ENCODE measurements around the gene CFAP73. TPM values are rescaled to one million over a fixed set of nuclear protein-coding genes. Genes with fewer than 3 reads are reported as not detected.
A peak's percentile ranks its signal among the peaks of the same experiment; 100 is the strongest.
"Not testable (repeated sequence)": the region's sequence is repeated elsewhere in the genome, so short reads cannot be mapped to it uniquely, and the experiment has no call there.

The CFAP73 gene
- polyA plus RNA-seq, 2 donors = 0.35 to 0.73 TPM

DNA sequence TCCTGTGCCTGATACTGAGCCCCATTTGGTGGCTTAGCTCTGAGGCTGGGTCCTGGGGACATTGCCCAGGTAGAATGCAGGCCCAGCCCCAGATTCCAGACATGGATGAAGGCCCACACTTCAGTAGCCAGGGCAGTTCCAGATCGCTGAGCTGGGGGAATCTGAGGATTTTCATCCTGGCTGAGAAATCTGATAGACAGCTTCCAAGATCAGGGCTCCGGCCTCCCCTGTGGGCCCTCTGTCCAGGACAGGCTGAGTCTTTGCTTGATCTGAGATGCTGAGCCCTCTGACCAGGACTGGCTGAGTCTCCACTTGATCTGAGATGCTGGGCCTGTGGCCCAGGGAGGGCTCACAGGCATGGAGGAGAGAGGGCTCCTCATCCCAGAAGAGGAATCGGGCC, 10.7 kb upstream of the CFAP73 start:
- 78 to 80% methylated on average over 3 of the region's 3 CpGs for WGBS, 2 donors

DNA sequence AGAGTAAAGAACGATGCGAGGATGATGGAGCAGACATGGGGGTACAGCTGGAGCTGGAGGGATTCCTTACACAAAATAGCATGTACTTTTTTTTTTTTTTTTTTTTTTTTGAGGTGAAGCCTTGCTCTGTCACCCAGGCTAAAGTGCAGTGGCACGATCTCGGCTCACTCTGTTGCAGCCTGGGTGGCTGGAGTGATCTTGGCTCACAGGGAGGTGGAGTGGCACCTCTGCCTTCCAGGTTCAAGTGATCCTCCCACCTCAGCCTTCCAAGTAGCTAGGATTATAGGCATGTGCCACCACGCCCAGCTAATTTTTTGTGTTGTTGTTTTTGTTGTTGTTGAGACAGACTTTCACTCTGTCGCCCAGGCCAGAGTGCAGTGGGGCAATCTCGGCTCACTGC, 8.8 kb upstream of the CFAP73 start:
- H3K4me1 ChIP-seq (ENCODE audit: control insufficient read depth in 2 of 2, insufficient read depth in 2 of 2, low read length in 1 of 2) = peaks cover 0 to 7% of the 10 kb centered on the region in 2 donors
- no peak overlapping the region for H3K27ac ChIP-seq (ENCODE audit: low read depth in 2 of 2, low read length in 1 of 2)
- H3K27me3 ChIP-seq (ENCODE audit: control insufficient read depth in 1 of 2, insufficient read depth in 2 of 2, low read length in 2 of 2) = no peaks in the 10 kb centered on the region
- H3K4me3 ChIP-seq (ENCODE audit: low read depth in 1 of 2, low read length in 2 of 2) = no peak overlapping the region
- H3K9me3 ChIP-seq (ENCODE audit: control insufficient read depth in 2 of 2, insufficient read depth in 1 of 2, low read depth in 1 of 2, low read length in 1 of 2) = no peaks in the 10 kb centered on the region
- 71 to 82% methylated on average over 7 of the region's 7 CpGs for WGBS, 2 donors
- H3K36me3 ChIP-seq (ENCODE audit: control insufficient read depth in 2 of 2, insufficient read depth in 2 of 2, low read length in 1 of 2) = no peaks in the 10 kb centered on the region

More for the DNA sequence above, 10.7 kb upstream of the CFAP73 start:
- Histone ChIP-seq H3K4me3 (ENCODE audit: low read depth in 1 of 2, low read length in 2 of 2) (no peak overlapping the region), H3K4me1 (ENCODE audit: control insufficient read depth in 2 of 2, insufficient read depth in 2 of 2, low read length in 1 of 2) (peaks cover 0 to 7% of the 10 kb centered on the region in 2 donors), H3K36me3 (ENCODE audit: control insufficient read depth in 2 of 2, insufficient read depth in 2 of 2, low read length in 1 of 2) (no peaks in the 10 kb centered on the region), H3K9me3 (ENCODE audit: control insufficient read depth in 2 of 2, insufficient read depth in 1 of 2, low read depth in 1 of 2, low read length in 1 of 2) (no peaks in the 10 kb centered on the region), H3K27me3 (ENCODE audit: control insufficient read depth in 1 of 2, insufficient read depth in 2 of 2, low read length in 2 of 2) (no peaks in the 10 kb centered on the region), H3K27ac (ENCODE audit: low read depth in 2 of 2, low read length in 1 of 2) (peak overlapping the region in 1 of 2 donors; percentile 25)

DNA sequence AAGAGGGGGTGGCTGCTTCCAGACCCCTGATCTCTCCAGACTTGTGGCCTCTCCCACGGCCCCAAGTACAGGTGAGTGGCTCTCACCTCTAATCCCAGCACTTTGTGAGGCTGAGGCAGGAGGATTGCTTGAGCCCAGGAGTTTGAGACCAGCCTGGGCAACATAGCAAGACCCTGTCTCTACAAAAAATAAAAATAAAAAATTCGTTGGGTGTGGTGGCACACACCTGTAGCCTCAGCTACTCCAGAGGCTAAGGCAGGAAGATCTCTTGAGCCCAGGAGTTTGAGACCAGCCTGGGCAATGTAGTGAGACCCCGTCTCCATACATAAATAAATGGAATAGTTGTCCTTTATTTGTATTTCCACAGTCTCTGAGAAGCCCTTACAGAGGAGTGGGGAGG, 7.8 kb upstream of the CFAP73 start:
- 74 to 83% methylated on average over 3 of the region's 3 CpGs for WGBS, 2 donors
- not testable (repeated sequence) for H3K4me1 ChIP-seq (ENCODE audit: control insufficient read depth in 2 of 2, insufficient read depth in 2 of 2, low read length in 1 of 2); H3K36me3 ChIP-seq (ENCODE audit: control insufficient read depth in 2 of 2, insufficient read depth in 2 of 2, low read length in 1 of 2); H3K9me3 ChIP-seq (ENCODE audit: control insufficient read depth in 2 of 2, insufficient read depth in 1 of 2, low read depth in 1 of 2, low read length in 1 of 2); H3K4me3 ChIP-seq (ENCODE audit: low read depth in 1 of 2, low read length in 2 of 2); H3K27me3 ChIP-seq (ENCODE audit: control insufficient read depth in 1 of 2, insufficient read depth in 2 of 2, low read length in 2 of 2)
- H3K27ac ChIP-seq (ENCODE audit: low read depth in 2 of 2, low read length in 1 of 2) = peak overlapping the region in 1 of 2 donors; percentile 20

DNA sequence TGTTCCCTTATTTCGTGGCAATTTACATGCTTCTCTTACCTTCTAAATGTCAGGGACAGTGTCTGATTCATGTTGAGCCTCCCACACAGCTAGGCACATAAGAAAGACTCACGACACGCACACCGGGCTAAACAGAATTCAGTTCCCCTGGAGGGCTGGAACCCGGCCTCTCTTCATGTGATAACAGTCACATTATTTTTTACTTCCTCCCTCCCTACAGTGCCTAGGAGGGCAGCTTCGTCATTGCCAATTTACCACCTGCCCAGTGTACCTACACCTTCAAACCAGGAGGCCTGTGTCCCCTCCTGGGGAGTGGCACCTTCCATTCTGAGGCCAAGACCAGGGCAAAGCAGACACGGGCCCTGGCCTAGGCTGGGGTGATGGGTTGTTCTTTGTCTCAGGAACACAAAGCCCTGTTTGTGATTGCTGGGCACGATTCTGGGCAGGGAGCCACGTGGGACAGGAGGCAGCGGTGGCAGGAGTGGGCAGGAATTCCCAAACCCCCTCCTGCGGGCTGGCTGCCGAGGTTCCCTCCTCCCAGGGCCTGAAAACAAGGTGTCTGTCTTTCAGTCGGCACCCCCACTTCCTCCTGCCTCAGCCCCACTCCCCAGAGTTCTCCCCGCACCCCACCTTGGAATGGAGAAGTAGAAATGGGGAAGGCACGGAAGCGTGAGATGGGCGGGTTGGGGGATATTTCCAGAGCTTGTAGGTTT, 7.2 kb upstream of the CFAP73 start:
- no peak overlapping the region for H3K4me3 ChIP-seq (ENCODE audit: low read depth in 1 of 2, low read length in 2 of 2)
- no peaks in the 10 kb centered on the region for H3K36me3 ChIP-seq (ENCODE audit: control insufficient read depth in 2 of 2, insufficient read depth in 2 of 2, low read length in 1 of 2)
- peaks cover 0 to 7% of the 10 kb centered on the region in 2 donors for H3K4me1 ChIP-seq (ENCODE audit: control insufficient read depth in 2 of 2, insufficient read depth in 2 of 2, low read length in 1 of 2)
- H3K27me3 ChIP-seq (ENCODE audit: control insufficient read depth in 1 of 2, insufficient read depth in 2 of 2, low read length in 2 of 2) = no peaks in the 10 kb centered on the region
- H3K27ac ChIP-seq (ENCODE audit: low read depth in 2 of 2, low read length in 1 of 2) = peak overlapping the region in 1 of 2 donors; percentile 20
- H3K9me3 ChIP-seq (ENCODE audit: control insufficient read depth in 2 of 2, insufficient read depth in 1 of 2, low read depth in 1 of 2, low read length in 1 of 2) = no peaks in the 10 kb centered on the region
- 46 to 59% methylated on average over 17 of the region's 17 CpGs for WGBS, 2 donors

DNA sequence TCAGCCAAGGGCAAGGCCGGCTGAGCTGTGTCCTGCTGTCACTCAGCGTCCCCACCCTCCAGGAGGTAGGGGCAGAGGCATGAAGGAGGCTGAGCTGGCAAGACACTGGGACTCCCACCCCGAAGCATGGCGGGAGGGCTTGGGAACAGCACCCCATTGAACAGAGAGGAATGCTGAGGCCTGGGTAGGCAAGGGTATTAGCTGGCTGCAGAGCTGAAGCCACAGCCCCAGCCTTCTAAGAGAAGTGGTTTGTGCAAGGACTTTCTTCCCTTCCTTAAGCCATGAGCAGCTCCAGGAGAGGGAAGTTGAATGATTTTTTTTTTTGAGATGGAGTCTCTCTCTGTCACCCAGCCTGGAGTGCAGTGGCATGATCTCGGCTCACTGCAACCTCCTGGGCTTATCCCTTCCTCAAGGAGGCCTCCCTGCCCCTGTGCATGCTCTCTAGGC, 6.6 kb upstream of the CFAP73 start:
- 77 to 83% methylated on average over 5 of the region's 5 CpGs for WGBS, 2 donors

DNA sequence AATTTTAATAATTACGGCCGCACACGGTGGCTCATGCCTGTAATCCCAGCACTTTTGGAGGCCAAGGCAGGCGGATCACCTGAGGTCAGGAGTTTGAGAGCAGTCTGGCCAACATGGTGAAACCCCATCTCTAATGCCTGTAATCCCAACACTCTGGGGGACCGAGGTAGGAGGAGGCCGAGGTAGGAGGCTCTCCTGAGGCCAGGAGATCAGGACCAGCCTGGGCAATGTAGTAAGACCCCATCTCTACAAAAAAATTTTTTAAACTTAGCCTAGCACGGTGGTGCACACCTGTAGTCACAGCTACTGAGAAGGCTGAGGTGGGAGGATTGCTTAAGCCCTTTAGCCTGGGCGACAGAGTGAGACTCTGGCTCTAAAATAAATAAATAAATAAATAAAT, 5.6 kb upstream of the CFAP73 start:
- 93% methylated on average over 8 of the region's 8 CpGs for WGBS, 2 donors
- Histone ChIP-seq H3K4me1 (ENCODE audit: control insufficient read depth in 2 of 2, insufficient read depth in 2 of 2, low read length in 1 of 2) (peaks cover 0 to 3% of the 10 kb centered on the region in 2 donors), H3K27me3 (ENCODE audit: control insufficient read depth in 1 of 2, insufficient read depth in 2 of 2, low read length in 2 of 2) (no peaks in the 10 kb centered on the region), H3K9me3 (ENCODE audit: control insufficient read depth in 2 of 2, insufficient read depth in 1 of 2, low read depth in 1 of 2, low read length in 1 of 2) (no peaks in the 10 kb centered on the region), H3K36me3 (ENCODE audit: control insufficient read depth in 2 of 2, insufficient read depth in 2 of 2, low read length in 1 of 2) (no peaks in the 10 kb centered on the region), H3K4me3 (ENCODE audit: low read depth in 1 of 2, low read length in 2 of 2) (no peak overlapping the region), H3K27ac (ENCODE audit: low read depth in 2 of 2, low read length in 1 of 2) (no peak overlapping the region)

More for the DNA sequence above, 6.6 kb upstream of the CFAP73 start:
- Histone ChIP-seq H3K4me1 (ENCODE audit: control insufficient read depth in 2 of 2, insufficient read depth in 2 of 2, low read length in 1 of 2) (peaks cover 0 to 6% of the 10 kb centered on the region in 2 donors), H3K36me3 (ENCODE audit: control insufficient read depth in 2 of 2, insufficient read depth in 2 of 2, low read length in 1 of 2) (no peaks in the 10 kb centered on the region), H3K27ac (ENCODE audit: low read depth in 2 of 2, low read length in 1 of 2) (peak overlapping the region in 1 of 2 donors; percentile 36), H3K4me3 (ENCODE audit: low read depth in 1 of 2, low read length in 2 of 2) (no peak overlapping the region), H3K27me3 (ENCODE audit: control insufficient read depth in 1 of 2, insufficient read depth in 2 of 2, low read length in 2 of 2) (no peaks in the 10 kb centered on the region), H3K9me3 (ENCODE audit: control insufficient read depth in 2 of 2, insufficient read depth in 1 of 2, low read depth in 1 of 2, low read length in 1 of 2) (no peaks in the 10 kb centered on the region)

DNA sequence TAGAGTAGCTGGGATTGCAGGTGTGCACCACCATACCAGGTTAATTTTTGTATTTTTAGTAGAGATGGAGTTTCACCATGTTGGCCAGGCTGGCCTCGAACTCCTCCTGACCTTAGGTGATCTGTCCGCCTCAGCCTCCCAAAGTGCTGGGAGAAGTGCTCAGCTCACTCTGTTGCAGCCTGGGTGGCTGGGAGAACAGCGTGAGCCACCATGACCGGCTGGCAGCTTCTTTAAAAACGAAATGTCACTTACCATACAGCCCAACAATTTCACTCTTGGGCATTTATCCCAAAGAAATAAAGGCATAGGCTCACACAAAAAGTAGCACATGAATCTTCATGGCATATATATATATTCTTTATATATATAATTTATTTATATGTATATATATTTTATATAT, 4.7 kb upstream of the CFAP73 start:
- H3K4me1 ChIP-seq (ENCODE audit: control insufficient read depth in 2 of 2, insufficient read depth in 2 of 2, low read length in 1 of 2) = peaks cover 4 to 8% of the 10 kb centered on the region in 2 donors
- no peak overlapping the region for H3K4me3 ChIP-seq (ENCODE audit: low read depth in 1 of 2, low read length in 2 of 2)
- H3K27ac ChIP-seq (ENCODE audit: low read depth in 2 of 2, low read length in 1 of 2) = no peak overlapping the region
- no peaks in the 10 kb centered on the region for H3K9me3 ChIP-seq (ENCODE audit: control insufficient read depth in 2 of 2, insufficient read depth in 1 of 2, low read depth in 1 of 2, low read length in 1 of 2)
- WGBS, 2 donors = 72 to 84% methylated on average over 5 of the region's 5 CpGs
- no peaks in the 10 kb centered on the region for H3K36me3 ChIP-seq (ENCODE audit: control insufficient read depth in 2 of 2, insufficient read depth in 2 of 2, low read length in 1 of 2)
- no peaks in the 10 kb centered on the region for H3K27me3 ChIP-seq (ENCODE audit: control insufficient read depth in 1 of 2, insufficient read depth in 2 of 2, low read length in 2 of 2)

DNA sequence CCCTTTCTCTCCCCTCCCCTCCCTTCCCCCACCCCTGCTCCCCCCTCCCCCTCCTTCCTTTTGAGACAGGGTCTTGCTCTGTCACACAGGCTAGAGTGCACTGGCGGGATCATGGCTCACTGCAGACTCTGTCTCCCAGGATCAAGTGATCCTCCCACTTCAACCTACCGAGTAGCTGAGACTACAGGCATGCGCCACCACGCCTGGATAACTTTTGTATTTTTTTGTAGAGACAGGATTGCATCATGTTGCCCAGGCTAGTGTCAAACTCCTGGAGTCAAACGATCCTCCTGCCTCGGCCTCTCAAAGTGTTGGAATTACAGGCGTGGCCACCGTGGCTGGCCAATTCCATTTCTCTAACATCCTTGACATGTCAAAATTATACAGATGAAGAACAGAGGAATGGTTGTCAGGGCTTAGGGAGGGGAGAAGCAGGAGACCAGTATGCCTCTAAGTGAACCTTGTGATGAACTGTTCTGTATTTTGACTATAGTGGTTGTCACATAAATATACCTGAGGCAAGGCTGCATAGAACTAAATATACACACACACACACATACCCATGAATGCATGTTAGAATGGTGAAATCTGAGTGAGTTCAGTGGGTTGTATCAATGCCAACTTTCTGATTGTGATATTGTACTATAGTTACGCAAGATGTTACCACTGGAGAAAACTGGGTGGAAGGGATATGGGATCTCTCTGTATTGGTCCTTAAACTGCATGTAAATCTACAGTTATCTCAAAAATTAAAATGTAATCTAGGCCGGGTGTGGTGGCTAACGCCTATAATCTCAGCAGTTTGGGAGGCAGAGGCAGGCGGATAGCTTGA, 3.6 kb upstream of the CFAP73 start:
- H3K9me3 ChIP-seq (ENCODE audit: control insufficient read depth in 2 of 2, insufficient read depth in 1 of 2, low read depth in 1 of 2, low read length in 1 of 2) = no peaks in the 10 kb centered on the region
- H3K4me3 ChIP-seq (ENCODE audit: low read depth in 1 of 2, low read length in 2 of 2) = no peak overlapping the region
- no peak overlapping the region for H3K27ac ChIP-seq (ENCODE audit: low read depth in 2 of 2, low read length in 1 of 2)
- H3K27me3 ChIP-seq (ENCODE audit: control insufficient read depth in 1 of 2, insufficient read depth in 2 of 2, low read length in 2 of 2) = no peaks in the 10 kb centered on the region
- peaks cover 5 to 8% of the 10 kb centered on the region in 2 donors for H3K4me1 ChIP-seq (ENCODE audit: control insufficient read depth in 2 of 2, insufficient read depth in 2 of 2, low read length in 1 of 2)
- no peaks in the 10 kb centered on the region for H3K36me3 ChIP-seq (ENCODE audit: control insufficient read depth in 2 of 2, insufficient read depth in 2 of 2, low read length in 1 of 2)
- 76 to 79% methylated on average over 12 of the region's 12 CpGs for WGBS, 2 donors

DNA sequence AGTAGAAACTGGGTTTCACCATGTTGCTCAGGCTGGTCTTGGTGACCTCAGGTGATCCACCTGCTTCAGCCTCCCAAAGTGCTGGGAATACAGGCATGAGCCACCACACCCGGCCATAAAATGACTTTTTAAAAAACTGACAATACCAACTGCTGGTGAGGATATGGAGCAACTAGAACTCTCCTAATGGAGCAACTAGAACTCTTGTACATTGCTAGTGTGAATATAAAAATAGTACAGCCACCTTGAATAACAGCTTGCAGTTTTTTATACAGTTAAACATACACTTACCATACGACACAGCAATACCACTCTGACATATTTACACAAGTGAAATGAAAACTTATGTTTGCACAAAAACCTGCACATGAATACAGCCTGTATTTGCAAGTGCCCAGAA, 2.5 kb upstream of the CFAP73 start:
- Histone ChIP-seq H3K27ac (ENCODE audit: low read depth in 2 of 2, low read length in 1 of 2) (no peak overlapping the region), H3K27me3 (ENCODE audit: control insufficient read depth in 1 of 2, insufficient read depth in 2 of 2, low read length in 2 of 2) (no peaks in the 10 kb centered on the region), H3K9me3 (ENCODE audit: control insufficient read depth in 2 of 2, insufficient read depth in 1 of 2, low read depth in 1 of 2, low read length in 1 of 2) (no peaks in the 10 kb centered on the region), H3K36me3 (ENCODE audit: control insufficient read depth in 2 of 2, insufficient read depth in 2 of 2, low read length in 1 of 2) (no peaks in the 10 kb centered on the region), H3K4me3 (ENCODE audit: low read depth in 1 of 2, low read length in 2 of 2) (no peak overlapping the region), H3K4me1 (ENCODE audit: control insufficient read depth in 2 of 2, insufficient read depth in 2 of 2, low read length in 1 of 2) (peaks cover 5 to 8% of the 10 kb centered on the region in 2 donors)
- WGBS, 2 donors = 72 to 79% methylated on average over 2 of the region's 2 CpGs

All from esophagus (tissue), 2 donors.